Nephron (organoid): ENCODE measurements around the gene ITGA1.

Source experiments
- H3K27ac Mint-ChIP-seq, 3 experiments: 2 replicates each; pipeline ENCODE4 v1.8.0; 2020; ENCODE audit warnings: mixed read lengths in 3 of 3, mild to moderate bottlenecking in 2 of 3, moderate library complexity in 1 of 3
- H3K27me3 Mint-ChIP-seq: 2 replicates; pipeline ENCODE4 v1.8.0; 2021; ENCODE audit warnings: low read depth, mild to moderate bottlenecking, moderate library complexity, mixed read lengths
- H3K36me3 Mint-ChIP-seq: 2 replicates; pipeline ENCODE4 v1.8.0; 2020; ENCODE audit warnings: low read depth, mixed read lengths
- H3K4me1 Mint-ChIP-seq: 2 replicates; pipeline ENCODE4 v1.8.0; 2020; ENCODE audit warnings: mixed read lengths
- H3K4me3 Mint-ChIP-seq, 3 experiments: 2 replicates each; pipeline ENCODE4 v1.8.0; 2020; ENCODE audit warnings: mild to moderate bottlenecking in 3 of 3, mixed read lengths in 3 of 3, moderate library complexity in 2 of 3
- H3K9me3 Mint-ChIP-seq: 2 replicates; pipeline ENCODE4 v1.8.0; 2020; ENCODE audit warnings: mixed read lengths
- CTCF ChIP-seq, 3 experiments: fragments of 200-600 bp; sonication (generic); IDR thresholded peaks; one replicate each; pipeline ENCODE4 v1.5.0; 2021; ENCODE audit warnings: antibody characterized with exemption in 3 of 3; ENCODE audit not compliant: unreplicated experiment in 3 of 3

The ITGA1 gene

GRCh38 chr5:52824827-52825226 lies 37.1 kb downstream of the ITGA1 start:
- Mint-ChIP-seq H3K4me3 (no peak overlapping the region), H3K27ac (no peak overlapping the region)
- no peak for TF ChIP-seq CTCF (IDR thresholded peaks at IDR 0.05; ENCODE audit: unreplicated experiment in 3 of 3)

GRCh38 chr5:52825826-52826225 lies 38.1 kb downstream of the ITGA1 start:
- Mint-ChIP-seq H3K9me3 (peaks cover 15% of the 10 kb centered on the region), H3K4me1 (peaks cover 9% of the 10 kb centered on the region), H3K36me3 (peaks cover 7% of the 10 kb centered on the region), H3K4me3 (no peak overlapping the region), H3K27me3 (no peaks in the 10 kb centered on the region), H3K27ac (peak overlapping the region in 2 of 3 experiments; percentile 14 to 20)
- no peak for TF ChIP-seq CTCF (IDR thresholded peaks at IDR 0.05; ENCODE audit: unreplicated experiment in 3 of 3)

More at GRCh38 chr5:52824827-52825226, 37.1 kb downstream of the ITGA1 start:
- Mint-ChIP-seq H3K4me1 (peaks cover 9% of the 10 kb centered on the region), H3K36me3 (peaks cover 7% of the 10 kb centered on the region), H3K27me3 (no peaks in the 10 kb centered on the region), H3K9me3 (peaks cover 15% of the 10 kb centered on the region)

GRCh38 chr5:52827815-52828214 lies 40.1 kb downstream of the ITGA1 start:
- Mint-ChIP-seq H3K9me3 (peaks cover 11% of the 10 kb centered on the region), H3K4me3 (no peak overlapping the region), H3K36me3 (peaks cover 7% of the 10 kb centered on the region), H3K27me3 (no peaks in the 10 kb centered on the region), H3K4me1 (peaks cover under 1% of the 10 kb centered on the region), H3K27ac (no peak overlapping the region)
- no peak for TF ChIP-seq CTCF (IDR thresholded peaks at IDR 0.05; ENCODE audit: unreplicated experiment in 3 of 3)

- Mint-ChIP-seq H3K9me3 (peaks cover 11% of the 10 kb centered on the region), H3K36me3 (peaks cover 7% of the 10 kb centered on the region), H3K27ac (no peak overlapping the region), H3K27me3 (no peaks in the 10 kb centered on the region), H3K4me3 (no peak overlapping the region), H3K4me1 (no peaks in the 10 kb centered on the region)
- TF ChIP-seq CTCF (IDR thresholded peaks at IDR 0.05; ENCODE audit: unreplicated experiment in 3 of 3): no peak
Measured at GRCh38 chr5:52829664-52830063, 41.9 kb downstream of the ITGA1 start.

GRCh38 chr5:52830650-52831049 lies 42.9 kb downstream of the ITGA1 start:
- Mint-ChIP-seq H3K27ac (peak overlapping the region in 2 of 3 experiments; percentile 15 to 65), H3K4me1 (no peaks in the 10 kb centered on the region), H3K9me3 (peaks cover 11% of the 10 kb centered on the region), H3K27me3 (no peaks in the 10 kb centered on the region), H3K4me3 (no peak overlapping the region), H3K36me3 (peaks cover 7% of the 10 kb centered on the region)
- no peak for TF ChIP-seq CTCF (IDR thresholded peaks at IDR 0.05; ENCODE audit: unreplicated experiment in 3 of 3)

- H3K27me3 Mint-ChIP-seq: no peaks in the 10 kb centered on the region
Measured at GRCh38 chr5:52831786-52832511, 44.2 kb downstream of the ITGA1 start.

More at GRCh38 chr5:52831786-52832511, 44.2 kb downstream of the ITGA1 start:
- H3K4me1 Mint-ChIP-seq: peaks cover under 1% of the 10 kb centered on the region
- no peak overlapping the region for H3K27ac Mint-ChIP-seq
- no peak overlapping the region for H3K4me3 Mint-ChIP-seq
- peaks cover 6% of the 10 kb centered on the region for H3K36me3 Mint-ChIP-seq
- H3K9me3 Mint-ChIP-seq: peaks cover 9% of the 10 kb centered on the region
- TF ChIP-seq CTCF (IDR thresholded peaks at IDR 0.05; ENCODE audit: unreplicated experiment in 3 of 3): no peak
